ENCODE results near the gene ADNP2. TPM values are rescaled to one million over a fixed set of nuclear protein-coding genes. Genes with fewer than 3 reads are reported as not detected.

Gene ADNP2
- total RNA-seq, 1 experiment from 2014 or later, result 12.6 TPM

DNA sequence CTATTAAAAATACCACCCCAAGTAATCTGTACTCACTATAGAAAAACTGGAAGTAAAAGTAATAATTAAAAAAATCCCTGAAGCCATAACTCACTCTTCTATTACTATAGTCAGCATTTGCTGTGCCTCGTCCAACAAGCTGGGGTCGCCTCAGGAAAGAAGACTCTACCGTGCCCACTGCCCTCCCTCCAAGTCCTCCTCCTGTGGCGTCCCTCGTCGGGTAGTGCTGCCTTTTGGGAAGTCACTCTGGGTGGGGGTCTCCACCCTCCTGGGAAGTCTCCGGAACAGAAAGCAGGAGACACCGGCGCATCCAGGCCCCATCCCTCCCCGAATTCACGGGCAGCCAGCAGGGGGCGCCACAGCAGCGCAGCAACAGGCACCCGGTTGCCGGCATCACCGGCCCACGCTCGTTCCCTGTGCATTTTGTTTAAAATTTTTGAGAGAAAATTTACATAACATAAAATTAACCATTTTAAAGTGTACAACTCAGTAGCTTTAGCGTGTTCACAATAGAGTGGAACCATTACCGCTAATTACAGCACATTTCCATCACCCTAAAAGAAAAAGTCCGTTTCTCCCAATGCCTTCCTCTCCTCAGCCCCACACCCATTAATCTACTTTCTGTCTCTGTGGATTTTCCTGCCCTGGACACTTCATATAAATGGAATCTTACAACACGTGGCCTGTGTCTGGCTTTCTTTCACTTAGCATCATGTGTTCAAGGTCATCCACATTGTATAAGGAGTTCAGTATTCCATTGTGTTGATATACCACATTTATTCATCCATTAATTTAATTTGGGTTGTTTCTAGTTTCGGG, 62.2 kb downstream of the ADNP2 start:
- H3K27me3 ChIP-seq (ENCODE audit: insufficient read depth, low read depth), result peaks cover 55% of the 10 kb centered on the region
- peak in 1 of 2 experiments; percentile 6 for DNase-seq
- TF ChIP-seq, protein P1, sequence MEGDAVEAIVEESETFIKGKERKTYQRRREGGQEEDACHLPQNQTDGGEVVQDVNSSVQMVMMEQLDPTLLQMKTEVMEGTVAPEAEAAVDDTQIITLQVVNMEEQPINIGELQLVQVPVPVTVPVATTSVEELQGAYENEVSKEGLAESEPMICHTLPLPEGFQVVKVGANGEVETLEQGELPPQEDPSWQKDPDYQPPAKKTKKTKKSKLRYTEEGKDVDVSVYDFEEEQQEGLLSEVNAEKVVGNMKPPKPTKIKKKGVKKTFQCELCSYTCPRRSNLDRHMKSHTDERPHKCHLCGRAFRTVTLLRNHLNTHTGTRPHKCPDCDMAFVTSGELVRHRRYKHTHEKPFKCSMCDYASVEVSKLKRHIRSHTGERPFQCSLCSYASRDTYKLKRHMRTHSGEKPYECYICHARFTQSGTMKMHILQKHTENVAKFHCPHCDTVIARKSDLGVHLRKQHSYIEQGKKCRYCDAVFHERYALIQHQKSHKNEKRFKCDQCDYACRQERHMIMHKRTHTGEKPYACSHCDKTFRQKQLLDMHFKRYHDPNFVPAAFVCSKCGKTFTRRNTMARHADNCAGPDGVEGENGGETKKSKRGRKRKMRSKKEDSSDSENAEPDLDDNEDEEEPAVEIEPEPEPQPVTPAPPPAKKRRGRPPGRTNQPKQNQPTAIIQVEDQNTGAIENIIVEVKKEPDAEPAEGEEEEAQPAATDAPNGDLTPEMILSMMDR (conservative IDR thresholded peaks at IDR 0.05), result peak; percentile 71
- no peak for TF ChIP-seq EZH2 (IDR thresholded peaks at IDR 0.05; ENCODE audit: low read depth)
- no peak overlapping the region for H3K4me3 ChIP-seq
- H3K4me1 ChIP-seq (replicated peaks; ENCODE audit: insufficient read depth), result no peaks in the 10 kb centered on the region
- H4K20me1 ChIP-seq (ENCODE audit: insufficient read depth), result no peaks in the 10 kb centered on the region
- no peaks in the 10 kb centered on the region for H3F3A ChIP-seq (ENCODE audit: insufficient read depth, low read depth)
- H3K4me2 ChIP-seq, result no peak overlapping the region
- no peak overlapping the region for H2AFZ ChIP-seq
- no TSS peak for BruUV-seq (replicated peaks)
- POLR2A ChIA-PET (ENCODE audit: unreplicated experiment), result no interaction called here
- H3K9me2 ChIP-seq (ENCODE audit: insufficient read depth), result no peaks in the 10 kb centered on the region
- H3K79me2 ChIP-seq (ENCODE audit: low read depth), result no peaks in the 10 kb centered on the region
- H3K36me3 ChIP-seq (ENCODE audit: low read depth), result no peaks in the 10 kb centered on the region
- H3K9me3 ChIP-seq (ENCODE audit: insufficient read depth, low read depth), result no peaks in the 10 kb centered on the region
- intact Hi-C loops (cut with micrococcal nuclease; ENCODE audit: unreplicated experiment), result no loop called here
- CTCF ChIA-PET, result no interaction called here
- H3K27ac ChIP-seq, result no peak overlapping the region

DNA sequence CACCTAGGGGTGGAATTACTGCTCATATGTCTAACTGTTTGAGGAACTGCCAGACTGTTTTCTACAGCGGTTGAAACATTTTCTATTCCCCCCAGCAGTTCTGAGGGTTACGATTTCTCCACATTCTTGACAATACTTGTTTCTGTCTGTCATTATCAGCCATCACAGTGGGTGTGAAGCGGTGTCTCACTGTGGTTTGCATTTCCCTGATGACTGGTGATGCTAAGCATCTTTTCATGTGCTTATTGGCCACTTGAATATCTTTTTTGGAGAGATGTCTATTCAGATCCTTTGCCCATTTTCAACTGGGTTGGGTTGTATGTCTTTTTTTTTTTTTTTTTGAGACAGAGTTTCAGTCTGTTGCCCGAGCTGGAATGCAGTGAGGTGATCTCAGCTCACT, 63.0 kb downstream of the ADNP2 start:
- DNase-seq, result no peak
- Histone ChIP-seq H3F3A (ENCODE audit: insufficient read depth, low read depth) (no peaks in the 10 kb centered on the region), H3K36me3 (ENCODE audit: low read depth) (no peaks in the 10 kb centered on the region), H3K27ac (no peak overlapping the region), H3K9me3 (ENCODE audit: insufficient read depth, low read depth) (no peaks in the 10 kb centered on the region), H3K4me2 (no peak overlapping the region), H3K79me2 (ENCODE audit: low read depth) (no peaks in the 10 kb centered on the region), H3K9me2 (ENCODE audit: insufficient read depth) (no peaks in the 10 kb centered on the region), H3K4me3 (no peak overlapping the region), H4K20me1 (ENCODE audit: insufficient read depth) (no peaks in the 10 kb centered on the region), H3K27me3 (ENCODE audit: insufficient read depth, low read depth) (peaks cover 63% of the 10 kb centered on the region), H3K4me1 (replicated peaks; ENCODE audit: insufficient read depth) (no peaks in the 10 kb centered on the region), H2AFZ (no peak overlapping the region)
- intact Hi-C loops (cut with micrococcal nuclease; ENCODE audit: unreplicated experiment), result no loop called here
- ChIA-PET POLR2A (ENCODE audit: unreplicated experiment) (no interaction called here), CTCF (no interaction called here)
- no TSS peak for BruUV-seq (replicated peaks)
- TF ChIP-seq EZH2 (IDR thresholded peaks at IDR 0.05; ENCODE audit: low read depth), result no peak
- TF ChIP-seq, protein P1 (conservative IDR thresholded peaks at IDR 0.05), result no peak

DNA sequence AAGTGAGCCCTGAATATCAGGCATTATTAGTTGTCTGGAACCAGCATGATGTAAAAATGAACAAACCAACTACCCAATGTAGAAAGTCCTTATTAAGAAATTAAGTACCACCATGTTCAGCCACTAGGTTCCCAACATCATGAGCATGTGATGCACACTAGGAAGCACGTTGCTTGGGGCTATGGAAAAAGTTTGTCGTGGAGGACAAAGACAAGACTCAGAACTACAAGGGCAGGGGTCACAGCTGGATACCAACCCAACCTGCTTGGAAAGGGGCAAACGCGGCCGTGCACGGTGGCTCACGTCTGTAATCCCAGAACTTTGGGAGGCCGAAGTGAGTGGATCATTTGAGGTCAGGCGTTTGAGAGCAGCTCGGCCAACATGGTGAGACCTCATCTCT, 64.0 kb downstream of the ADNP2 start:
- no peak for DNase-seq
- H2AFZ ChIP-seq, result no peak overlapping the region
- no peaks in the 10 kb centered on the region for H4K20me1 ChIP-seq (ENCODE audit: insufficient read depth)
- H3K4me3 ChIP-seq, result no peak overlapping the region
- TF ChIP-seq, protein P1 (conservative IDR thresholded peaks at IDR 0.05), result no peak
- TF ChIP-seq EZH2 (IDR thresholded peaks at IDR 0.05; ENCODE audit: low read depth), result no peak
- H3F3A ChIP-seq (ENCODE audit: insufficient read depth, low read depth), result no peaks in the 10 kb centered on the region
- no TSS peak for BruUV-seq (replicated peaks)
- H3K9me3 ChIP-seq (ENCODE audit: insufficient read depth, low read depth), result no peaks in the 10 kb centered on the region
- no peaks in the 10 kb centered on the region for H3K79me2 ChIP-seq (ENCODE audit: low read depth)
- no peaks in the 10 kb centered on the region for H3K9me2 ChIP-seq (ENCODE audit: insufficient read depth)
- H3K27me3 ChIP-seq (ENCODE audit: insufficient read depth, low read depth), result peaks cover 69% of the 10 kb centered on the region
- H3K36me3 ChIP-seq (ENCODE audit: low read depth), result no peaks in the 10 kb centered on the region
- intact Hi-C loops (cut with micrococcal nuclease; ENCODE audit: unreplicated experiment), result no loop called here
- CTCF ChIA-PET, result no interaction called here
- no peak overlapping the region for H3K4me2 ChIP-seq
- no peak overlapping the region for H3K27ac ChIP-seq
- H3K4me1 ChIP-seq (replicated peaks; ENCODE audit: insufficient read depth), result no peaks in the 10 kb centered on the region
- POLR2A ChIA-PET (ENCODE audit: unreplicated experiment), result no interaction called here
